GM21390 (cell line): Measurements from ENCODE around the gene STRIP2.
A peak's percentile ranks its signal among the peaks of the same experiment; 100 is the strongest.
"Not testable (repeated sequence)": the region's sequence is repeated elsewhere in the genome, so short reads cannot be mapped to it uniquely, and the experiment has no call there.

ENCODE experiments used
- ATAC-seq: cut with Tn5 transposase; IDR thresholded peaks from one replicate; pipeline ENCODE4 v1.9.1; 2021; ENCODE audit not compliant: unreplicated experiment

Gene STRIP2, protein sequence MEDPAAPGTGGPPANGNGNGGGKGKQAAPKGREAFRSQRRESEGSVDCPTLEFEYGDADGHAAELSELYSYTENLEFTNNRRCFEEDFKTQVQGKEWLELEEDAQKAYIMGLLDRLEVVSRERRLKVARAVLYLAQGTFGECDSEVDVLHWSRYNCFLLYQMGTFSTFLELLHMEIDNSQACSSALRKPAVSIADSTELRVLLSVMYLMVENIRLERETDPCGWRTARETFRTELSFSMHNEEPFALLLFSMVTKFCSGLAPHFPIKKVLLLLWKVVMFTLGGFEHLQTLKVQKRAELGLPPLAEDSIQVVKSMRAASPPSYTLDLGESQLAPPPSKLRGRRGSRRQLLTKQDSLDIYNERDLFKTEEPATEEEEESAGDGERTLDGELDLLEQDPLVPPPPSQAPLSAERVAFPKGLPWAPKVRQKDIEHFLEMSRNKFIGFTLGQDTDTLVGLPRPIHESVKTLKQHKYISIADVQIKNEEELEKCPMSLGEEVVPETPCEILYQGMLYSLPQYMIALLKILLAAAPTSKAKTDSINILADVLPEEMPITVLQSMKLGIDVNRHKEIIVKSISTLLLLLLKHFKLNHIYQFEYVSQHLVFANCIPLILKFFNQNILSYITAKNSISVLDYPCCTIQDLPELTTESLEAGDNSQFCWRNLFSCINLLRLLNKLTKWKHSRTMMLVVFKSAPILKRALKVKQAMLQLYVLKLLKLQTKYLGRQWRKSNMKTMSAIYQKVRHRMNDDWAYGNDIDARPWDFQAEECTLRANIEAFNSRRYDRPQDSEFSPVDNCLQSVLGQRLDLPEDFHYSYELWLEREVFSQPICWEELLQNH

DNA sequence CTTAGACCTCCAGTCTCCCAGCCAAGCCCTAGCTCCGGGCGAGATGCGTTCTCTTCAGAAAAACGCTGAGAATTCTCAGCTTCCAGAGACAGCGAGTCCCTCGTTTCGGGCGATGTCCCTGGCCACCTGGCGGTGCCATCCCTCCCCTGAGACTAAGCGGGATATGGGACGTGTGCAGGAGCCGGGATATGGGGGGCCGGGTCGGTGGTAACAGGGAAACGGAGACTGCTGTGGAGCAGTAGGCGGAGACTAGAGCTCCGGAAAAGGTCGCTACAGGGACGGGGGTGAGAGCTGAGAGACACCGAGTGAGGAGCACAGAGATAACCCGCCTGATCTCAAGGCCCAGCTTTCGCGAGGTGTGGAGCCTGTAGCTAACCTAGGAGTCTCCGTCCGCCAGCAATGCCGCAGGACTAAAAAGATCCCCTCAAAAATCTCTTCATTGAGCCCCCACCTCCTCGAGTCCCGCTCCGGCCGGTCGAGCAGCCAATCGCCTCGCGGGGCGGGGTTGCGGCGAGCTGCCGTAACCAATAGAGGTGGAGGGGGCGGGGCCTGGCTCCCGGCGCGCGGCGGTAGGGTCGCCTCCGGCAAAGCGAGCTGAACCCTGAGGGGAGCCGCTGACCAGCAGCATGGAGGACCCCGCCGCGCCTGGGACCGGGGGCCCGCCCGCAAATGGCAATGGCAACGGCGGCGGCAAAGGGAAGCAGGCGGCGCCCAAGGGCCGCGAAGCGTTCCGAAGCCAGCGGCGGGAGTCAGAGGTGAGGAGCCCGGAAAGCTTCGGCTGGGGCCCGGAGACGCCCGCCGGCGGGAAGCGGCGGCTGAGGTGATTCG, at the start of gene STRIP2:
Gene STRIP2, plus strand, starts transcription at position 586 of the 828 bp plus-strand sequence. Its CDS starts 41 bp downstream, at position 627.
- ATAC-seq, result peak; percentile 97

DNA sequence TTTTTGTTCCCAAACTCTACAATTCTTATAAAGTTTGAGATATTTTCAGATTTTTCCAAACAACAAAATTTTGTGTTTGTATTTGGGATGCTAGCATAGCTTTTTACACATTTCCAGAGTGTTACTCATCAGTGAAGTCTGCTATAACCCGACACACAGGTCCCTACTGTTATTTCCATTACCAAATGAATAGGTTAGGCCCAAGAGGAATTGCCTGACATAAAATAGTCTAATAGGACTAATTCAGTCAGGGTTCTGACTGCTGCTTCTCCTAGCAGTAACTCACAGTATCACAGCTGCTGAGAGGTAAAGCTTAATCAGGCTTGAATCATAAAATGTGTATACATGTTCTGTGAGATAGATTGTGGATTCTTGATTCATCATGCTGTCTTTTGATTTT, 49.1 kb upstream of the STRIP2 start:
- no peak for ATAC-seq

DNA sequence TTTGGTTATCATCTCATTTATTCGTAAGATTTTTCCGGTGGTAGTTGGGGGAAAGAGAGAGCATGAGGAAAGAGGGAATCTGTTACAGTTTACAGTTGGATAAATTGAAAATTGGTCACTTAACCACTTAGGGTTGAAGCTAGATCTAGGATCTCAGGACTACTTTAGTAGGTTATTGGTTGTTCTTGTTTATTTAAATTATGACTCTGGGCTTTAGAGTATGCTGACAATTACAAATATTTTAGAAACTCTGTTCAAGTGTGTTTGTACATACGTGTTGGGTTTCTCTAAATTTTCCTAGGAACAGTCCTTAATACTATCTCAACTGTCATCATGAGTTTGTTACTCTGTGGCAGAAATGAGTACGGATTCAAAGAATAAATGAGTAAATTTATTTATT, 48.6 kb upstream of the STRIP2 start:
- ATAC-seq, result no peak

DNA sequence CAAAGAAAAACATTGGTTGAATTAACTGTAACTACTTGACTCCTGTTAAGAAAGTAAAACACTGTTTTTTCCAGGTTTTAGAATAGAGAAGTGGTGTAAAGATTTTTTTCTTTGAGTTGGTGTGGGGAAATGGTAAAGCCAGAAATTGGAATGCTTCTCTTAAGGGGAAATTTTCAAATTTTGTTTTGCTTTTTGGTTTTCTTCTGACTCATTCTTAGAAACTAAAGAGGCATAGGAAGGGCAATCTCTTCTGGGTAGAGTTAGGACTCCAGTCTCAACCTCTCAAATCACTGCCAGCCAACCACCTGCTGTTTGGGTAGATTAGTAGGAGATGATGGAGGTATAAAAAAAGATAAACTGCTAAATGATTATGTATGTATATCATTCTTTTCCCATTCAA, 47.7 kb upstream of the STRIP2 start:
- ATAC-seq, result no peak

DNA sequence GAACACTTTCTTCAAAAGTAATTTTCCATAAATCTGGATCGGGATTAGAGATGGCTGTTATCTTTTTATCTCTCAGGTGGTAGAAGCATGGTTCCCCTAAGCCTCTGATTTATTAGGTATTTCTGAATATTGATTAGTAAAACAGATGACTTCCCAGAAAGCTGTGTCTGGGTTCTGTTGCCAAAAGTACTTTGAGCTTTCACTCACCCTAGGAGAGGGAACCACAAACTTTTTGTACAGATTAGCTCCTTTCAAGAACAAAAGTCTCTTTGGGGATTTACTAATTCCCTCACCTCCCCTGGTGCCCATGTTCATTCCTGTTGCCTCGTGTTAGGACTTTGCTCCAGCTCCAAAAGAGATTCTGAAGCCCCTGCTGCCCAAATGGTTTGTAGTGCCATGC, 46.7 kb upstream of the STRIP2 start:
- ATAC-seq, result no peak

DNA sequence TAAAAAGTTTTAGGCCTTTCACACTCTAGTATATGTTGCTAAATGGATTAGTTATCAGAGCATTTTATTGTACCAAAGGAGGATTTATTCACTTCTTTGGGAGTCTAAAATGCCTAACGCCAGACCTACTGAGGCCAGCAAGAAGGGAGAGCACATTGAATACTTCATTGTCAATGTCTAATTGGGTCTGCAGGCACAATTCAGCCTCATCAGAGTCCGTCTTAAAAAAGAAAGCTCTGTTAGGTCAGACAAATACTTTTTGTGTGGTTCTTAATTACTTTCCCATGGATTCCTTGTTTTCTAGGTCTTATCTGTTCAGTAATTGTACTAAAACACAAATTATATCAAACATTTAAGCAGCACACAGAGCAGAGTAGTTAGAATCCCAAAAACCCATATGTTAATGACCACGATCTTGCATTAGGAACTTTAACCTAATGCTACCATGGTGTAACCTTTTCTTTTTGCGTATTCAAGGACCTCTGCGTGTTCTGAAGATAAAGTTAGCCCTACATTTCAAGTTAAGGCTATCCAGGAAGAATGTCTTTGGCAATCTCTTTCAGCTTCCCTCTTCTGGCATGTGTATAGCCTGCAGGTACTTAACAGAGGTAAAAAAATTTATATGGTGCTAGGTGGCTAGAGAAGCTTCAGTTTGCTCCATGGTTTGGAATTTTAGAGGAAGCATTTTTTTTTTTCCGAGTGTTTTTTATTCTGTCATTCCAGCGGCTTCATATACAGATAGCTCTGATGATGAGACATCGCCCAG, 45.7 kb upstream of the STRIP2 start:
- ATAC-seq, result no peak

DNA sequence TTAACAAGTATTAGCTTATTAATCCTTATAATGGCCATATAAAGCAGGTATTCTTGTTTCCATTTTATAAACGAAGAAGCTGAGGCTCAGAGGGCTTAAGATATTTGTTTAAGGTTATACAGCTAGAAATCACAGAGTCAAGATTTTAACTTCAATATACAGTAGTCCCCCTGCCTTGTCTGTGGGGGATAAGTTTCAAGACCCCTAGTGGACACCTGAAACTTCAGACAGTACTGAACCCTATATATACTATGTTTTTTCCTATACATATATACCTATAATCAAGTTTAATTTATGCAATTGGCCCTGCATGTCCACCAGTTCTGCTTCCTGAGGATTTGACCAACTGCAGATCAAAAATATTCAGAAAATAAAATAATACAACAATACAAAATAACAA, 44.4 kb upstream of the STRIP2 start:
- ATAC-seq, result no peak

DNA sequence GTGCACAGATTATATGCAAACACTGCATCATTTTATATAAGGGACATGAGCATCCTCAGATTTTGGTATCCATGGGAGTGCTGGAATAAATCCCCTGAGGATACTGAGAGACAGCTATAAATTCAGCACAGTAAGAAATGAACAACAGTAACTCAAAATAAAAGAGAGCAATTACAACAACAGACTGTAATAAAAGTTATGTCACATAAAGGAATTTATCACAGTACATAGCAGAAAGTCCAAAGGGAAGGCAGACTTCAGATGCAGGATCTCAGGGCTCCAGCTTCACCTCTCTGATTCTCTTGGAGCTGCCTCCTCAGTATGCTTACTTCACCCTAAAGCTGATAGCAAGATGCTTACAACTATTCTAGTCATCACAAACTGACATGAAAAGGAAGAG, 43.9 kb upstream of the STRIP2 start:
- no peak for ATAC-seq

DNA sequence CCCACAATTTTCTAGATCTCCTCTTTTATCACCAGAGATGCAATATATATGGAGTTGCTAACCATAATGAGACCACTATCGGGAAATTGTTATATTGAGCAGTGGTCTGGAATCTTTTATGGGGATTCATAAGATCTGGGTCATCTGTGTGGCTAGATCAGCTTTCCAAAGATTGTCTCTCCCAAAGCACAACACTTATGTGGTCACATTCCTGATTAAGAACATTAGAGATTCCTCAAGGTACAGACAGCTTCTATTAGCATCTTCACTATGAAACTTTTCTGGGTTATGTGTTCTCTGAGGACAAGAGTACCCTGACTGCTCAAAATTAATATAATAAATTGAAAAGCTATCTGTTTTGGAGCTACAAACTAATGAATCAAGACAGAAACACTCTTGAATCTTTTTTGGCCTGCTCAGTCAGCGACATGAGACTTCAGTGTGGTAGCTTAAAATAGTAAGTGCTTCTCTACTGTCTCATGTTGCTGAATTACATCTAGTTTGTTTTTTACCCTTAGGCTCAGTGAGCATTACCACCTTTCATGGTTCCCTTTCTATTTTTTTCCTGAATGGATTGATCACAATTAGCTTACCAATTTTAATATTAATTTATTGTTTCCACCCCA, 42.6 kb upstream of the STRIP2 start:
- ATAC-seq, result no peak

DNA sequence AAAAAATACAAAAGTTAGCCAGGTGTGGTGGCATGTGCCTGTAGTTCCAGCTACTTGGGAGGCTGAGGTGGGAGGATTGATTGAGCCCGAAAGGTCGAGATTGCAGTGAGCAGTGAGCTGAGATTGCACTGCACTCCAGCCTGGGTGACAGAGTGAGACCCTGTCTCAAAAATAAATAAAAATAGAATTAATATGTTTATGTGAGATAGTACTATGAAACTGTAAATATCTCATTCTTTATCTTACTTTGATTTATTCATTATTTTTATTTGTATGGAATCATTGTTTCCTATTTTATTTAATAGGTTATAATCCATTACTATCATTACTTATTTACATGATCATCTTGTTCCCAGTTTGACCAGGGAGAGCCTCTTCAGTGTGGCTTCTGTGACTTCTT, 41.0 kb upstream of the STRIP2 start:
- ATAC-seq, result no peak

DNA sequence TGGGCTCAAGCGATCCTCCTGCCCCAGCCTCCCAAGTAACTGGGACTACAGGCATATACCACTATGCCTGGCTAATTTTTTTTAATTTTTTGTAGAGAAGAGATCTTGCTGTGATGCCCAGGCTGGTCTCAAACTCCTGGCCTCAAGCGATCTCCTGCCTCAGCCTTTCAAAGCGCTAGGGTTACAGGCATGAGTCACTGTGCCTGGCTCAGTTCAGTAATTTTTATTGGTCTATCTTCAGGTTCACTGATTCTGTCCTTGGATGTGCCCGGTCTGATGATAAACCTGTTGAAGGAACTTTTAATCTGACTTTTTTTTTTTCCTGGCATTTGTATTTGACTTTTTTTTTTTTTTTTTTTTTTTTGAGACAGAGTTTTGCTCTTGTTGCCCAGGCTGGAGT, 40.1 kb upstream of the STRIP2 start:
- no peak for ATAC-seq

DNA sequence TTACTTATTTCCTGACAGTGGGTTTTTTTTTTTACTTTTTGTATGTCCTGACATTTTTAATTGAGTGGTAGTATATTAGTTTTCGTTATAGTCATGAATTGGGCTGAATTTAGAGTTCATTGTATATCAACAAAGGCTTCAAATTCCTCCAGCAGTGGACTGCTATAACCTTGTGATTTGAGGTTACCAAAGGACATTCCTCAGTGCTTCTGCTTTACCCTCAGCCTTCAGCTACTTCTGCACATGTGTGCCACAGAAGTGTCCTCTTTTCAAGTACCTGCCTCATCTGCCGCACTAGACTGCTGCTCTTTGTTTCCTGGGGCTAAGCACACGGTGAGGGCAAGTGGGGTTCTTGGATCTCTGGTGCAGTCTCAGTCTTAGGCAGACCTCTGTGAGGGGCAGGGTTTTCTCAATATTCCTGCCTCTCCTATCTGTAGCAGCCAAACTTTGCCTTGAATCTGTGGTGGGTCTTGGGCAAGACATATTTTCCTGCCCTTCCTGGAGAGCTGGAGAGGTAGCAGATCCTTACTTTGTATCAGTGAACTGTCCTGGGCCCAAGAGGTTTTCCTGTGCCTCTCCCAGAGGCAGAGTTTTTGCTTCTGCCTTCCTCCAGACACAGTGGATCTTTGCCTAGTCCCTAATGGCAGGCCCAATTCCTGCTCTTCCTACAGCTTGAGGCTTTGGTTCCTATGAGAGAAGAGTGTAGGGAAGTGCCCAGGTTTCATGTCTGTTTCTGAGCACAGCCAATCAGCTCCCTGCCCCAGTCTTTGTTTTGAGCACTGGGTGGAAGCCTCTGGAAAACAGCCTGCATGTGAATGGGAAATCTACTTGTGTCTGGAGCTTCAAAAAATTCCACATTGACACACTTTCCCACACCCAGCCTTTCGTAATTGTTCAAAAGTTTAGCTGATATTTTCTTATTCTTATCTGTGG, 39.0 kb upstream of the STRIP2 start:
- no peak for ATAC-seq

DNA sequence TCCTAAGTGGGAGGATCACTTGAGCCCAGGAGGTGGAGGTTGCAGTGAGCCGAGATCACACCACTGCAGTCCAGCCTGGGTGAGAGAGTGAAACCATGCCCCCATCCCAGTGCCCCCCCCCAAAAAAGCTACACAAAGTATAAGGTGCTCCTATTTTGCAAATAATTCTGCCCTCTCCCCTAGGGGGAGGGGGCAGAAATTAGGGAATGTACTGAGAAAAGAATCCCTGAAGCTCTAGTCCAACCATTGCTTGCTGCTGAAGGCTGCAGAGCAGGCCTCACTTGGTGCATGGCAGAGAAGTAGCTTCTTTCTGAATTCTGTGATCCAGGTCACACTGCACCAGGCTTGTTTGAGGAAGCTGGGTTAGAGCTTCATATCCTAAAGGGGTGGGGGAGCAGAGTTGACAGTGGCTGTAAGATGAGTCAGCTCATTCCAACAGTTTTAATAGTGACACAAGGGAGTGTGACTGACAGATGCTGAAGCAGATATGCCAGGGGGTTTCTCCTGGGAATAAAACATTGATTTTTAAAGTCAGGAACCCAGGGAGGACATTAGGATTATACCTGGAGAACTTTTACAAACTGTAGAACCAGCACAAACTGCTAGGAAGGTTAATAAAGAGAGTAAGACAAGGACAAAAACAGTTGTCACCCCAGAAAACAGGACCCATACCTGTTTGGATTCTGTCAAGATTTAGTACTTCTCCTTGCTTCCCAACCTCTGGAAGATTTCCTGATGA, 32.8 kb upstream of the STRIP2 start:
- no peak for ATAC-seq

DNA sequence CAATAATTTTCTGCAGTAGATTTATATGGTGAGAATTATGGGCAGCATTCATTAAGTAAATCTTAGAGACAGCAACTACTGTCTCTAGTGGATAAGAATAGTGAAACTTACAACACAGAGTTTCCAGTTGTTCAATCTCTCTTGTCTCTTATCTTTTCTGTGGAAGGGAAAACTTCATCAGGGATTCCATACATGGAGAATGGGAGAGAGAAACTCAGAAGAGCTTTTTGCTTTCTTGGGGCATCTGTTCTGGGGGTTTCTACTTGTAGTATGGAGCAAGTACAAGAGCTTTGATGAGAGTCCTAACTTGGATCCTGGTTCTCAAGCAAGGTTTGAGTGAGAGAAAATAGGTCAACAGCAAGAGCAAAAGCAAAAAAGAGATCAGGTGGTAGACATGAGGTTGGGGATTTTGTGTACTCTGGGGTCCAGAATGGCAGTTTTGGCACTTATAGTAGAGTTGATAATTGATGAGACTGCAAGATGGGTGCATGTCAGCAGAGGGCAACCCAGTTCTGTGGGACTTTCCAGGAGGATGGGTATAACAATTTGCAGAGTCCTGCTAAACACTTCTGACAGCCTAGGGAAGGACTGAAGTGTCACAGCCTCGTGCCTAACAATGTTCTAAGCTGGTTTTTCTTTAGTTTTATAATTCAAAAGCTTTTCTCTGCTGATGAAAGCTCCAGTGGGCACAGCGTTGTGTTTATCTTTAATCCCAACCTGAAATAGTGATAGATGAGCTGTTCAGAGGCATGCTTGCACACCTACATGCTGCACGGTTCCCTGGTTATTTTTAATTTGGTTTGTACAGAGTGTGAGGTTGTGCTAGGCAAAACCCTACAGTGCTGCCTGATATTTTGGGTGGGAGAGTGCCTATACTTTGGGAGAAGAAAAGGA, 32.0 kb upstream of the STRIP2 start:
- ATAC-seq, result no peak

DNA sequence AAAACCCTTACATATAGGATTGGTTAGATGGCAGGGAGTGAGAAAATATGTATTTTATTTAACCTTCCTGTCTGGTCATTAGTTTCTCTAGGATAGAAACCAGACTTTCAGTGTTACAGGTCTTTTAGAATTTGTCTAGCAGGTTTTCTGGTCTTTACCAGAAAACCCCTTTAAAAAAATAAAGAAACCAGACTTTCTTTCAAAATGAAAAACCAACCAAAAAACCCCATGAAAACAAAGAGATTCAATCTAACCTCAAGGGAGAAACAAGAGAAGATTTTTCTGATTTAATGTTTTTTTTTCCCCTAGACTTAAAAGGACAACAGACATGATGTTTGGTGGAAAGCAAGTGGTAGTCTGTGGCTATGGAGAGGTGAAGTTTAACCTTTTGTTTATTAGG, 28.7 kb upstream of the STRIP2 start:
- no peak for ATAC-seq

DNA sequence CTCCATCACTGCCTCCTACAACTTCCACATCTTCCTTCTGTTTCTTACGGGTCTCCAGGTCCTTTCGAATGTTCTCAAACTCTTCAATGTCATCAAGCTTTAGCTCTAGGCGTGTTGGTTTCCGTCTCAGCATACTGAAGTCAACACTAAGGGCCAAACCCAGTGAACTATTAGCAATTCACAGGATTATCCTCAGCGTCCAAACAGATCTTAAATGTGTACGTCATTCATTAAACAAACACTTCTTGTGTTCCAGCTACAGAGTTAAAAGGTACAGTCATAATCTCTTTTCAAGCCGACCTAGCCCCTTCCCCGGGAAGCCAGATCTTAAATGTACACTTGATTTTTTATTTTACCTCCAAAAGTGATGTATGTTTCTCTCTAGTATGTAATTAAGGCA, 24.0 kb upstream of the STRIP2 start:
- ATAC-seq, result not testable (repeated sequence)

DNA sequence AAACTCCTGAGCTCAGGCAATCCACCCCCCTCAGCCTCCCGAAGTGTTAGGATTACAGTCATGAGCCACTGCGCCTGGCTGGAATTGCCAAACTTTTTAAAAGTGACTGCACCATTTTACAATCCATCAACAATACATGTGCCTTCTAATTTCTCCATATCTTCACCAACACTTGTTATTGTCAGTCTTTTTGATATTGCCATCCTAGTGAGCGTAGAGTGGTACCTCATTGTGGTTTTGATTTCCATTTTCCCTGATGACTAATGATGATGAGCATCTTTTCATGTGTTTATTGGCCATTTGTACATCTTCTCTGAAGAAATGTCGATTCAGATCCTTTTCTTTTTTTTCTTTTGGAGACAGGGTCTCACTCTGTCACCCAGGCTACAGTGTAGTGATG, 21.7 kb upstream of the STRIP2 start:
- ATAC-seq, result no peak
